OCI-LY7 (cell line): ENCODE measurements around the gene CSNK2A1. TPM values are rescaled to one million over a fixed set of nuclear protein-coding genes. Genes with fewer than 3 reads are reported as not detected.
A peak's percentile ranks its signal among the peaks of the same experiment; 100 is the strongest.
"Not testable (repeated sequence)": the region's sequence is repeated elsewhere in the genome, so short reads cannot be mapped to it uniquely, and the experiment has no call there.

Experiments used
- BruUV-seq: library from RNA; stranded (reverse); fragments of 400-500 nt; replicated peaks from 2 replicates; lab custom pipeline; 2021; lab: Mats Ljungman, UMichigan
- CTCF ChIA-PET: fragments of 300-600 bp; sonication (Branson Sonifier 250); formaldehyde crosslinking; loops from one replicate; lab custom pipeline; 2022; ENCODE audit warnings: antibody characterized with exemption; ENCODE audit not compliant: unreplicated experiment; lab: Charles Lee
- POLR2A ChIA-PET: fragments of 300-600 bp; sonication (Branson Sonifier 250); formaldehyde crosslinking; loops from one replicate; lab custom pipeline; 2022; ENCODE audit warnings: antibody characterized with exemption; lab: Charles Lee
- DNase-seq: peaks from one replicate; pipeline ENCODE4 v3.0.0-alpha.2; 2015; ENCODE audit warnings: low spot score
- H2AFZ ChIP-seq: fragments of 200-600 bp; sonication (generic), shearing (Covaris generic); 2 replicates; pipeline ENCODE4 v1.6.1; 2014; ENCODE audit warnings: mild to moderate bottlenecking, antibody characterized with exemption, low read length, moderate library complexity
- H3K27ac ChIP-seq: fragments of 200-600 bp; sonication (generic); 2 replicates; pipeline ENCODE4 v1.5.1; 2014; ENCODE audit warnings: mixed run types, low read depth, mild to moderate bottlenecking, moderate library complexity, low read length, inconsistent platforms; ENCODE audit not compliant: poor library complexity, severe bottlenecking
- H3K36me3 ChIP-seq: fragments of 200-600 bp; sonication (generic); 2 replicates; pipeline ENCODE4 v1.6.1; 2014; ENCODE audit warnings: mild to moderate bottlenecking, antibody characterized with exemption, low read length, moderate library complexity, mixed read lengths; ENCODE audit not compliant: insufficient read depth
- H3K4me1 ChIP-seq: fragments of 200-600 bp; sonication (generic); 2 replicates; pipeline ENCODE4 v1.5.1; 2014; ENCODE audit warnings: mild to moderate bottlenecking, low read length; ENCODE audit not compliant: insufficient read depth, poor library complexity, severe bottlenecking
- H3K4me2 ChIP-seq: fragments of 200-600 bp; sonication (generic); 2 replicates; pipeline ENCODE4 v1.6.1; 2014; ENCODE audit warnings: mild to moderate bottlenecking, low read length
- H3K4me3 ChIP-seq: fragments of 200-600 bp; sonication (generic); 2 replicates; pipeline ENCODE4 v1.5.1; 2014; ENCODE audit warnings: mild to moderate bottlenecking, low read depth, low read length; ENCODE audit not compliant: poor library complexity, severe bottlenecking
- H3K79me2 ChIP-seq: fragments of 200-600 bp; sonication (generic); 2 replicates; pipeline ENCODE4 v1.6.1; 2016; ENCODE audit warnings: low read depth, mild to moderate bottlenecking, low read length, moderate library complexity, mixed read lengths; ENCODE audit not compliant: insufficient read depth
- H3K9me2 ChIP-seq: fragments of 200-600 bp; sonication (generic); 2 replicates; pipeline ENCODE4 v1.6.1; 2016; ENCODE audit warnings: mild to moderate bottlenecking, low read length, mixed read lengths; ENCODE audit not compliant: insufficient read depth
- H3K9me3 ChIP-seq: fragments of 200-600 bp; sonication (generic); 2 replicates; pipeline ENCODE4 v1.6.1; 2014; ENCODE audit warnings: mild to moderate bottlenecking, mixed run types, low read length, mixed read lengths
- H4K20me1 ChIP-seq: fragments of 200-600 bp; sonication (generic); 2 replicates; pipeline ENCODE4 v1.6.1; 2014; ENCODE audit warnings: mild to moderate bottlenecking, antibody characterized with exemption, low read length, moderate library complexity, mixed read lengths; ENCODE audit not compliant: insufficient read depth
- EZH2phosphoT487 ChIP-seq: fragments of 200-600 bp; sonication (generic); IDR thresholded peaks from 2 replicates; pipeline ENCODE4 v1.6.1; 2018; ENCODE audit warnings: low read depth, borderline replicate concordance, mild to moderate bottlenecking, mixed run types, antibody characterized with exemption, low read length, moderate library complexity, mixed read lengths
- intact Hi-C: fragments of 100-400 bp; cut with micrococcal nuclease; formaldehyde crosslinking; loops from one replicate; pipeline ENCODE4 v1.10.0; 2022; ENCODE audit not compliant: unreplicated experiment
- total RNA-seq, 2 experiments: library from RNA; depleted of rRNA in 1 of 2; stranded (reverse); fragments of >200 nt in 1 of 2; shearing (Covaris generic) in 1 of 2; gene quantifications; 2 replicates each; pipeline ENCODE4 v1.2.3, GENCODE V29; 2014 to 2022
- TF ChIP-seq, protein P1 (sequence below): fragments of 200-600 bp; sonication (generic); conservative IDR thresholded peaks from 2 replicates; pipeline ENCODE4 v1.5.1; 2014; ENCODE audit warnings: mild to moderate bottlenecking, antibody characterized with exemption, low read length, moderate library complexity, mixed read lengths

CSNK2A1 gene
- total RNA-seq, 2 experiments from 2014 or later: 90.8 to 164 TPM

DNA sequence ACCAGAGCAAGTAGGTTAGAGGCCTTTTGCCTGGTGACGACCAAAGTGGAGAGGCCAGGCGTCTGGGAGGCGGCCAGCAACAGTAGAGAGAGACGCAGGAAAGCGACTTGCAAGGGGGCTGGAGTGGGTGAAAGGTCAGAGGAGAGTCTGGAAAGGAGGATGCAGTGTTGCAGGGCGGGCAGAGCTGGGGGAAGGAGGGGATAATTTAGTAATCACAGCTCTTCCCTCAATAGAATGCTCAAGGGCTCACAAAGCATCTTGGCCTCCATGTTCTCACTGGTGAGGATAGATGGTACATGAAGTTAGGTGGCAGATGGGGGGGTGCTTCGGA is 41.3 kb upstream of the CSNK2A1 start:
- DNase-seq: no peak
- H3K9me3 ChIP-seq: no peaks in the 10 kb centered on the region

DNA sequence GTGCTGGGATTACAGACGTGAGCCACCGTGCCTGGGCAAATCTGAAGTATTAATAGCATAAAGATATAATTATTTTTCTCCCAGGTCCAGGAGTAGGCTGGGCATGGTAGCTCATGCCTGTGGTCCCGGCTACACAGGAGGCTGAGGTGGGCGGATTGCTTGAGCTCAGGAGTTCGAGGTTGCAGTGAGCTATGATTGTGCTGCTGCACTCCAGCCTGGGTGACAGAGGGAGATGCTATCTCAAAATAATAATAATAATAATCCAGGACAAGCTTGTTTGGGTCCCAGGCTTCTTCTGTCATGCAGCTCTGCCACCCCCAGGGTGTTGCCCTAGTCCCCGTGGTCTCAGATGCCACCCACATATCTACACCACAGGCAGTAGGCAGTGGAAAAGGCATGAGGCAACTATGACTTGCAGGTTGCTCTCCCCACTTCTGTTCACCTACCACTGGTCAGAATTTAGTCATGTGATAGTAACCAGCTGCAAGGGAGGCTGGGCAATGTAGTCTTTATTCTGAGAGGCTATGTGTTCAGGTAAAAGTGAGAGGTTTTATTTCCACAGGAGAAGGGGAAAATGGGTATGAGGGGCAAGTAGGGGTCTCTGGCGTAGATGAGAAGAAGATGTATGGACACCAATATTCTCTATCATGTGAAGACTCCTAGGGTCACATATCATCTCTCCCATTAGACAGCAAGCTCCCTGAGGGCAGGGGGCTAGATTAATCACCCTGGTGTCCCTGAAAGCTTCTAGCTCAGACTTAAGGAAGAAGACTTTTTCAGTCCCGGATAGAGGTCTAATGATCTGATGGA is 40.8 kb upstream of the CSNK2A1 start:
- H3K4me1 ChIP-seq: peaks cover 16% of the 10 kb centered on the region
- peak overlapping the region; percentile 70; the same call in 1 of the 2 replicates for H2AFZ ChIP-seq
- no peaks in the 10 kb centered on the region for H3K9me2 ChIP-seq
- no peaks in the 10 kb centered on the region for H4K20me1 ChIP-seq
- H3K36me3 ChIP-seq: no peaks in the 10 kb centered on the region
- CTCF ChIA-PET: no interaction called here
- no peaks in the 10 kb centered on the region for H3K9me3 ChIP-seq
- TF ChIP-seq EZH2phosphoT487: no peak
- peak; percentile 40 for DNase-seq
- POLR2A ChIA-PET: interaction anchor here (0.6 to 1.2 kb wide), 2 partner anchors 27 to 33 kb away, joined by 3 to 4 read pairs; no protein-coding TSS in a partner anchor
- no peak overlapping the region for H3K4me2 ChIP-seq
- intact Hi-C loops: no loop called here
- H3K4me3 ChIP-seq: no peak overlapping the region
- no TSS peak for BruUV-seq
- no peaks in the 10 kb centered on the region for H3K79me2 ChIP-seq
- no peak overlapping the region for H3K27ac ChIP-seq

More for the DNA sequence above, 41.3 kb upstream of the CSNK2A1 start:
- intact Hi-C loops: no loop called here
- Histone ChIP-seq H3K36me3 (no peaks in the 10 kb centered on the region), H3K4me2 (no peak overlapping the region), H2AFZ (no peak overlapping the region), H3K9me2 (no peaks in the 10 kb centered on the region), H3K79me2 (no peaks in the 10 kb centered on the region), H3K4me3 (no peak overlapping the region), H4K20me1 (no peaks in the 10 kb centered on the region), H3K4me1 (peaks cover 15% of the 10 kb centered on the region), H3K27ac (no peak overlapping the region)
- no peak for TF ChIP-seq EZH2phosphoT487
- TF ChIP-seq, protein P1, sequence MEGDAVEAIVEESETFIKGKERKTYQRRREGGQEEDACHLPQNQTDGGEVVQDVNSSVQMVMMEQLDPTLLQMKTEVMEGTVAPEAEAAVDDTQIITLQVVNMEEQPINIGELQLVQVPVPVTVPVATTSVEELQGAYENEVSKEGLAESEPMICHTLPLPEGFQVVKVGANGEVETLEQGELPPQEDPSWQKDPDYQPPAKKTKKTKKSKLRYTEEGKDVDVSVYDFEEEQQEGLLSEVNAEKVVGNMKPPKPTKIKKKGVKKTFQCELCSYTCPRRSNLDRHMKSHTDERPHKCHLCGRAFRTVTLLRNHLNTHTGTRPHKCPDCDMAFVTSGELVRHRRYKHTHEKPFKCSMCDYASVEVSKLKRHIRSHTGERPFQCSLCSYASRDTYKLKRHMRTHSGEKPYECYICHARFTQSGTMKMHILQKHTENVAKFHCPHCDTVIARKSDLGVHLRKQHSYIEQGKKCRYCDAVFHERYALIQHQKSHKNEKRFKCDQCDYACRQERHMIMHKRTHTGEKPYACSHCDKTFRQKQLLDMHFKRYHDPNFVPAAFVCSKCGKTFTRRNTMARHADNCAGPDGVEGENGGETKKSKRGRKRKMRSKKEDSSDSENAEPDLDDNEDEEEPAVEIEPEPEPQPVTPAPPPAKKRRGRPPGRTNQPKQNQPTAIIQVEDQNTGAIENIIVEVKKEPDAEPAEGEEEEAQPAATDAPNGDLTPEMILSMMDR: no peak
- no TSS peak for BruUV-seq
- ChIA-PET CTCF (no interaction called here), POLR2A (interaction anchor here (1.2 kb wide), 1 partner anchor 26 kb away, joined by 3 read pairs; no protein-coding TSS in a partner anchor)

GRCh38 chr20:582204-582603 is 38.6 kb upstream of the CSNK2A1 start:
- ChIA-PET POLR2A (interaction anchor here (0.7 kb wide), 1 partner anchor 83 kb away, joined by 5 read pairs; no protein-coding TSS in a partner anchor), CTCF (no interaction called here)
- intact Hi-C loops: no loop called here
- H3K4me2 ChIP-seq: no peak overlapping the region; the same call in 1 of the 2 replicates
- no peak for DNase-seq
- TF ChIP-seq EZH2phosphoT487: no peak
- TF ChIP-seq, protein P1: no peak
- no peaks in the 10 kb centered on the region for H4K20me1 ChIP-seq
- H3K4me1 ChIP-seq: peaks cover 16% of the 10 kb centered on the region
- peak overlapping the region; percentile 48; the same call in 1 of the 2 replicates for H2AFZ ChIP-seq
- BruUV-seq: no TSS peak
- H3K4me3 ChIP-seq: no peak overlapping the region
- H3K36me3 ChIP-seq: no peaks in the 10 kb centered on the region
- H3K27ac ChIP-seq: no peak overlapping the region
- H3K9me3 ChIP-seq: no peaks in the 10 kb centered on the region
- H3K79me2 ChIP-seq: no peaks in the 10 kb centered on the region
- no peaks in the 10 kb centered on the region for H3K9me2 ChIP-seq

GRCh38 chr20:578940-579690 is 35.5 kb upstream of the CSNK2A1 start:
- H3K27ac ChIP-seq, POLR2A ChIA-PET, H3K79me2 ChIP-seq, H3K4me3 ChIP-seq, H3K36me3 ChIP-seq, H3K4me2 ChIP-seq, DNase-seq, H3K9me3 ChIP-seq, H4K20me1 ChIP-seq, BruUV-seq, CTCF ChIA-PET, H3K9me2 ChIP-seq, H2AFZ ChIP-seq, intact Hi-C loops: not testable (repeated sequence)
- H3K4me1 ChIP-seq: peaks cover 16% of the 10 kb centered on the region
